Hindlimb muscle (tissue), 1 donor: ENCODE measurements around the gene NOL3. TPM values are rescaled to one million over a fixed set of nuclear protein-coding genes. Genes with fewer than 3 reads are reported as not detected.

ENCODE experiments used
- DNase-seq: peaks from one replicate; pipeline ENCODE4 v3.0.0-alpha.2; 2013
- polyA plus RNA-seq: library from polyadenylated mRNA; unstranded; fragments of 120-200 nt; gene quantifications from one replicate; pipeline ENCODE4 v1.2.1, GENCODE V29; 2013; ENCODE audit not compliant: insufficient read length

The NOL3 gene
- polyA plus RNA-seq, 1 donor = 44.3 TPM

- DNase-seq = no peak
Observed at GRCh38 chr16:67190041-67190440, 19.7 kb downstream of the NOL3 start, which contains the start of gene EXOC3L1. Gene EXOC3L1 (minus strand): TSS chr16:67190136. CDS start chr16:67189676, 460 bp downstream.

GRCh38 chr16:67190448-67191399 lies 20.4 kb downstream of the NOL3 start:
- no peak for DNase-seq

DNA sequence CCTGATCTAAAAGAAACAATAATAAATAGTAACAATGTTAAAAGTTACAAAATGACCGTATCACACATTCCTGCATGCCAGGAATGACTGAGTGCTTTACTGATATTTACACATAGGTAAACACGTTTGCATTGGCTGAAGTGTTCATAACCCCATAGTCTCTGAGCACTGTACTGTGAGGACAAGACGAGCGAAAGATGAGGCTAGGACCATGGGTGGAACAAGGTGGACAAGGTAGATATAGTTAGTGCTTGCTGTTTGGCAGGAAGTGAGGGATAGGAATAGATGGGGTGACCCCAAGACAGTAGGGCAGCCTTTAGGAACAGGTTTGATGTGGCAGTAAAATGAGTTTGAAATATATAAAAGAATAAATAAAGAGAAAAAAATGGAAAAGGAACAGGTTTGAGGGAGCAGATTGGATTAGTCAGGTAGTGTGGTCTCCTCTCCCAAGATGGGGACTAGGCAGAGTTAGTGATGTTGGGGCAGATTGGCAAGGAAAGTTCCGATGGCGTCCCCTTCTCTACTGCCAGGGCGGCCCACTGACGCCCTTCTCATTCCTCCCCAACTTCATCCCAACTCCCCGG lies 21.2 kb downstream of the NOL3 start:
- no peak for DNase-seq

DNA sequence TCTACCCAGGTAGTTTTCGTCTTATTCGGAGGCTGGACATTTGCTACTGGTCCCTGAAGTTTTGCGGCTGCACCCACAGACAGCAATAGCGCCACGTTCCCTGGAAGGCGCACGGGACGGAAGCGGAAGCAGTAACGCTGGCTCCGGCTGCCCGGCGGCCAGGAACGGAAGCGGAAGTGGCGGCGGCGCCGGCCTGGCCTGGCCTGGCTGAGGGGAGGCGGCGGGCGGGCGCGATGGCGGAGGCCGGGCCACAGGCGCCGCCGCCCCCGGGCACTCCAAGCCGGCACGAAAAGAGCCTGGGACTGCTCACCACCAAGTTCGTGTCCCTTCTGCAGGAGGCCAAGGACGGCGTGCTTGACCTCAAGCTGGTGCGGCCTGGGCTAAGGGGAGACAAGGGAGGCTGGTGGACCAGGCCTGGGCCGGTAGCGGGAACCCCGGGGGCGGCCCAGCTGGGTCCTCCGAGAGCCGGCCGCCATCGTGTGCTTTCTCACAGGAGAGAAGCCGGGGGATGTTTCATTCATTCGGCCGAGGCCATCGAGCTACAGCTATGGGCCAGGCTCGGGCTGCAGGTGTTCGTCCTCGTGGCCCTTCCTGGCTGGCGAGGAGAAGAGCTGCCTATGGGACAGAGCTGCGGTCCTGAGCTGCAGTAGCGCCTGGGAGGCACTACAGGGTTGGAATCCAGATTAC lies 21.8 kb downstream of the NOL3 start, which contains the start of gene E2F4:
Gene E2F4, plus strand, starts transcription at position 161 of the 687 bp plus-strand sequence. Its CDS starts 73 bp downstream, at position 234.
- peak; percentile 91 for DNase-seq

GRCh38 chr16:67192781-67193361 lies 22.5 kb downstream of the NOL3 start:
- DNase-seq = no peak

DNA sequence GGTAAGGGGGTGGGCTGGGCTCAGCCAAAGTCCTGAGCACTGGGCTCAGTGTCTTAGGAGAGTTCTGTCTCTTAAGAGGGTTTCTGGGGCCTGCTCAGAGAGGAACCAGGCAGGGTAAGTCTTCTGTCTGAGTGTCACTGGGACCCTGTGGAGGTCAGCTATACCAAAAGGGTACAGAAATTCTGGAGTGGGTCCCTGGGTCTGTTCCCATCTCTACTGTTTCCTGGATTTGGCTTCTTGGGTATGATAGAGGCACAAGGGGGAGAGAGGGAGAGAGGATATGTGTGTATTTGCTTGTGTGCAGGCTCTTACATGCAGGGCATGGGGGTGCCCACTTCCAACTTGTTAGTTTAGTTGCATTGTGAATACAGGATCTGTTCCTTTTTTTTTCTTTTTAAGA lies 23.2 kb downstream of the NOL3 start:
- no peak for DNase-seq

- DNase-seq = no peak
Observed at GRCh38 chr16:67194260-67194659, 23.9 kb downstream of the NOL3 start.

GRCh38 chr16:67195676-67196075 lies 25.3 kb downstream of the NOL3 start:
- DNase-seq = no peak

DNA sequence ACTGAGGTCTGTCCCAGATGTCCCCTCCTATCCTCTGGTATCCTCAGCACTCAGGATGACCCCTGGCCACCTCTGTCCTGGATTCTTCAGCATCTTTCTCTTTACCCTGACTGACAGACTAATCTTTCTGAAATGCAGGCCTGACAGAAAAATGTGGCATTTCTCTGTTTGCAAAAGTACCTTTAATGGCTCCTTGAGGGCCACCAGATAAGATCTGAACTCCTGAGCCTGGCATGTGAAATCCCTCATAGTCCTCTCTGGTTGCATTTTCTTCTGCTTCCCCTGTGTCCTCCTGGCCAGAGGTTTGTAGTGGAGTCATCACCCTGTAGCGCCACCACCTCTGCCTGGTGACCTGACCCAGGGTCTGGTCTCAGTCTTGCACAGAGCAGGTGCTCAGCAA lies 26.5 kb downstream of the NOL3 start:
- DNase-seq = no peak

DNA sequence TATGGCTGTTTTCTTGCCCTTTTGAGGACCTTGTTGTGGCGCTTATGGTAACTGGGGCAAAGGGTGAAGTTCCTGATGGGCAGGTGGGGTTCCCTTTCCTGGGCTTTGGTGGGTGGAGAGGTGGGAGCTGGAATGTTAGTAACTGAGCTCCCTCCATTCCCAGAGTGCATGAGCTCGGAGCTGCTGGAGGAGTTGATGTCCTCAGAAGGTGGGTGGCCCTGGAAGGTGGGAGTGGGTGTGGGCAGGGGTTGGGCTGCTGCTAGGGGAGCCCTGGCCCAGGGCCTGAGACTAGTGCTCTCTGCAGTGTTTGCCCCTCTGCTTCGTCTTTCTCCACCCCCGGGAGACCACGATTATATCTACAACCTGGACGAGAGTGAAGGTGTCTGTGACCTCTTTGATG lies 27.4 kb downstream of the NOL3 start:
- DNase-seq = no peak

GRCh38 chr16:67198238-67198734 lies 27.9 kb downstream of the NOL3 start:
- DNase-seq = no peak

DNA sequence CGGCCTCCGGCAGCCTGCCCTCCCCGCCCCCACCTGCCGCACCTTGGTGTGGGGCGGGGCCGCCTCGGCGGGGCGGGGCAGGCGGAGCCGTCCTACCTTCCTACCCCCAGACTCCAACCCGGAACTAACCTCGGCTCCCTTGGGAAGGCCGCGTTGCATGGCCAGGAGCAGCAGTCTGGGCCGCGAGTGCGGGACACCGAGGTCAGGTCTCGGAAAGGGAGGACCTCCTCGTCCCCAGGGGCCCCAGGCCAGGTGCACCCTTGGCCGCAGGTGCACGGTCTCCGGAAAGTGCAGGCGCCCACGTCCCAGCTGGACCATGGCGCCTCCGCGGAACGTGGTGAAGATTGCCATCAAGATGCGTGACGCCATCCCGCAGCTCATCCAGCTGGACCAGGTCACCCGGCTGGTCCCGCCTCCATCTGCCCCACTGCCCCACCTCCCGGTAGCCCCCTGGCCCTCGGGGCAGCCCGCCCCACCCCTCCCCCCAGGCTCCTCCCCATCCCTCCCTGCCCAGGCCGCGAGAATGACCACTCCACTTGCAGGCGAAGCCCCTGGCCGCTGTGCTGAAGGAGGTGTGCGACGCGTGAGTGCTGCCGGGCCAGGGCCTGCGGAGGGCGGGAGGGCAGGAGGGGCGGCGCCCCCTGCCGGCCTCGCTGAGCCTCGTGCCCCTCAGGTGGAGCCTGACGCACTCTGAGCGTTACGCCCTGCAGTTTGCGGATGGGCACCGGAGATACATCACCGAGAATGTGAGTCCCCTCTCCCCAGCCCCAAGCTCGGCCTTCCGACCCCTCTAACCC lies 28.9 kb downstream of the NOL3 start, which contains the start of gene ELMO3:
Gene ELMO3, plus strand, starts transcription at position 121 of the 797 bp plus-strand sequence. Its CDS starts 196 bp downstream, at position 317.
- DNase-seq = no peak

GRCh38 chr16:67199808-67200198 lies 29.5 kb downstream of the NOL3 start:
- DNase-seq = no peak

GRCh38 chr16:67200491-67200890 lies 30.2 kb downstream of the NOL3 start:
- DNase-seq = no peak

GRCh38 chr16:67201411-67202345 lies 31.3 kb downstream of the NOL3 start:
- DNase-seq = no peak

- DNase-seq = no peak
Observed at GRCh38 chr16:67202426-67202825, 32.1 kb downstream of the NOL3 start.

- no peak for DNase-seq
Observed at GRCh38 chr16:67202956-67203493, 32.7 kb downstream of the NOL3 start.

- no peak for DNase-seq
Observed at GRCh38 chr16:67204076-67204475, 33.7 kb downstream of the NOL3 start.

GRCh38 chr16:67206129-67206837 lies 35.9 kb downstream of the NOL3 start:
- no peak for DNase-seq
